Colonic mucosa (tissue), 4 donors: ENCODE measurements around the gene CCDC157. TPM values are rescaled to one million over a fixed set of nuclear protein-coding genes. Genes with fewer than 3 reads are reported as not detected.

Source experiments
- DNase-seq: peaks from one replicate; pipeline ENCODE4 v3.0.0-alpha.2; 2020
- H3K27ac ChIP-seq: fragments of 200-600 bp; one replicate; pipeline ENCODE4 v1.8.0; 2021
- H3K27me3 ChIP-seq: fragments of 200-600 bp; one replicate; pipeline ENCODE4 v1.8.0; 2021
- H3K36me3 ChIP-seq: fragments of 200-600 bp; one replicate; pipeline ENCODE4 v1.8.0; 2021
- H3K4me1 ChIP-seq: fragments of 200-600 bp; one replicate; pipeline ENCODE4 v1.8.0; 2021; ENCODE audit warnings: mild to moderate bottlenecking
- H3K4me3 ChIP-seq: fragments of 200-600 bp; one replicate; pipeline ENCODE4 v1.8.0; 2021
- H3K9ac ChIP-seq, 2 donors: one replicate each; pipeline ENCODE4 v1.7.0; 2013; ENCODE audit warnings: control low read depth in 2 of 2, low read depth in 2 of 2, low read length in 2 of 2
- H3K9me3 ChIP-seq: fragments of 200-600 bp; one replicate; pipeline ENCODE4 v1.8.0; 2021
- CTCF ChIP-seq: fragments of 200-600 bp; IDR thresholded peaks from one replicate; pipeline ENCODE4 v1.8.0; 2022; ENCODE audit warnings: antibody characterized with exemption, mild to moderate bottlenecking
- intact Hi-C: fragments of 100-400 bp; cut with DNase I; formaldehyde crosslinking; loops from one replicate; pipeline ENCODE4 v1.14.1; 2022
- total RNA-seq, 2 donors: library from RNA; stranded (reverse); fragmentation: NEBNext Ultra II Directional in 1 of 2; extraction: Animal tissue kit (Norgen Biotek cat#: 25700) in 1 of 2; gene quantifications; one replicate each; pipeline ENCODE4 v1.2.1, GENCODE V29; 2021
- donor health status: healthy.
- donor health status: DM: no; HTN: no; CAD: no.
- donor health status: DM: no; HTN: no; CAD: no.

Gene CCDC157
- total RNA-seq, 2 donors from 2014 or later = 1.1 to 1.6 TPM

- H3K9ac ChIP-seq = no peak overlapping the region
- no peak for TF ChIP-seq CTCF
- no peak overlapping the region for H3K27ac ChIP-seq
- H3K36me3 ChIP-seq = no peaks in the 10 kb centered on the region
- DNase-seq = no peak
- intact Hi-C loops = no loop called here
- H3K27me3 ChIP-seq = no peaks in the 10 kb centered on the region
- H3K4me3 ChIP-seq = no peak overlapping the region
- H3K9me3 ChIP-seq = no peaks in the 10 kb centered on the region
- no peaks in the 10 kb centered on the region for H3K4me1 ChIP-seq
Measured at GRCh38 chr22:30380011-30380410, 23.2 kb downstream of the CCDC157 start.

GRCh38 chr22:30381264-30381663 lies 24.5 kb downstream of the CCDC157 start:
- intact Hi-C loops = no loop called here
- no peaks in the 10 kb centered on the region for H3K36me3 ChIP-seq
- no peak overlapping the region for H3K4me3 ChIP-seq
- H3K4me1 ChIP-seq = peaks cover 1% of the 10 kb centered on the region
- H3K27me3 ChIP-seq = no peaks in the 10 kb centered on the region
- TF ChIP-seq CTCF = no peak
- H3K9me3 ChIP-seq = no peaks in the 10 kb centered on the region
- no peak overlapping the region for H3K27ac ChIP-seq
- DNase-seq = no peak
- H3K9ac ChIP-seq = no peak overlapping the region

GRCh38 chr22:30382340-30382739 lies 25.5 kb downstream of the CCDC157 start:
- Histone ChIP-seq H3K27me3 (no peaks in the 10 kb centered on the region), H3K36me3 (no peaks in the 10 kb centered on the region), H3K4me1 (peaks cover 5% of the 10 kb centered on the region), H3K4me3 (no peak overlapping the region), H3K9ac (no peak overlapping the region), H3K9me3 (no peaks in the 10 kb centered on the region), H3K27ac (no peak overlapping the region)
- no peak for TF ChIP-seq CTCF
- intact Hi-C loops = no loop called here
- DNase-seq = no peak

- no peak for DNase-seq
- Histone ChIP-seq H3K27ac (no peak overlapping the region), H3K36me3 (no peaks in the 10 kb centered on the region), H3K9me3 (no peaks in the 10 kb centered on the region), H3K4me3 (no peak overlapping the region), H3K27me3 (no peaks in the 10 kb centered on the region), H3K9ac (no peak overlapping the region), H3K4me1 (peaks cover 5% of the 10 kb centered on the region)
- no peak for TF ChIP-seq CTCF
- intact Hi-C loops = no loop called here
Measured at GRCh38 chr22:30383061-30383460, 26.3 kb downstream of the CCDC157 start.

GRCh38 chr22:30385942-30386341 lies 29.1 kb downstream of the CCDC157 start:
- Histone ChIP-seq H3K36me3 (no peaks in the 10 kb centered on the region), H3K27me3 (no peaks in the 10 kb centered on the region), H3K9me3 (no peaks in the 10 kb centered on the region), H3K27ac (no peak overlapping the region), H3K9ac (peak overlapping the region; percentile 66 to 78), H3K4me3 (no peak overlapping the region), H3K4me1 (peaks cover 5% of the 10 kb centered on the region)
- TF ChIP-seq CTCF = no peak
- no peak for DNase-seq
- intact Hi-C loops = loop anchor here (2.0 to 5.0 kb wide), 3 partner anchors 99 to 279 kb away; no protein-coding TSS in a partner anchor
